Activated T-cell treated with anti-CD3 and anti-CD28 coated beads, Interleukin-2, amount 50 U/mL, for 24 hours (primary cell): Measurements from ENCODE around the gene LCORL.
"Not testable (repeated sequence)": the region's sequence is repeated elsewhere in the genome, so short reads cannot be mapped to it uniquely, and the experiment has no call there.

ENCODE experiments used
- DNase-seq: peaks from one replicate; pipeline ENCODE4 v3.0.0-alpha.2; 2020
- H3K27ac Mint-ChIP-seq: 2 replicates; pipeline ENCODE4 v1.8.0; 2020; ENCODE audit warnings: mild to moderate bottlenecking, mixed read lengths
- H3K27me3 Mint-ChIP-seq: 2 replicates; pipeline ENCODE4 v1.8.0; 2020; ENCODE audit warnings: mixed read lengths
- H3K36me3 Mint-ChIP-seq: 2 replicates; pipeline ENCODE4 v1.8.0; 2020; ENCODE audit warnings: low read depth, mixed read lengths
- H3K4me1 Mint-ChIP-seq: 2 replicates; pipeline ENCODE4 v1.8.0; 2020; ENCODE audit warnings: low read depth, mixed read lengths
- H3K4me3 Mint-ChIP-seq: 2 replicates; pipeline ENCODE4 v1.8.0; 2020; ENCODE audit warnings: mild to moderate bottlenecking, moderate library complexity, mixed read lengths
- H3K9me3 Mint-ChIP-seq: 2 replicates; pipeline ENCODE4 v1.8.0; 2020; ENCODE audit warnings: mixed read lengths

The LCORL gene

GRCh38 chr4:17875402-17876070, 146.0 kb downstream of the LCORL start:
- Mint-ChIP-seq H3K27ac (no peak overlapping the region), H3K9me3 (peaks cover 9% of the 10 kb centered on the region), H3K4me3 (no peak overlapping the region), H3K36me3 (peaks cover 7% of the 10 kb centered on the region), H3K27me3 (no peaks in the 10 kb centered on the region), H3K4me1 (peaks cover 5% of the 10 kb centered on the region)
- no peak for DNase-seq

GRCh38 chr4:17869327-17869726, 152.2 kb downstream of the LCORL start:
- Mint-ChIP-seq H3K36me3 (peaks cover 4% of the 10 kb centered on the region), H3K9me3 (no peaks in the 10 kb centered on the region), H3K27me3 (no peaks in the 10 kb centered on the region), H3K4me1 (no peaks in the 10 kb centered on the region), H3K4me3 (no peak overlapping the region), H3K27ac (no peak overlapping the region)
- DNase-seq, result no peak

GRCh38 chr4:17867276-17867675, 154.3 kb downstream of the LCORL start:
- DNase-seq, result no peak
- Mint-ChIP-seq H3K4me1 (no peaks in the 10 kb centered on the region), H3K27ac (no peak overlapping the region), H3K27me3 (no peaks in the 10 kb centered on the region), H3K36me3 (peaks cover 20% of the 10 kb centered on the region), H3K4me3 (no peak overlapping the region), H3K9me3 (peaks cover 12% of the 10 kb centered on the region)

- Mint-ChIP-seq H3K27me3 (no peaks in the 10 kb centered on the region), H3K9me3 (peaks cover 16% of the 10 kb centered on the region), H3K36me3 (peaks cover 24% of the 10 kb centered on the region), H3K4me3 (no peak overlapping the region), H3K27ac (no peak overlapping the region), H3K4me1 (no peaks in the 10 kb centered on the region)
- no peak for DNase-seq
Measured at GRCh38 chr4:17866810-17867209, 154.7 kb downstream of the LCORL start.

- DNase-seq, result no peak
- Mint-ChIP-seq H3K27me3 (no peaks in the 10 kb centered on the region), H3K9me3 (peaks cover 20% of the 10 kb centered on the region), H3K36me3 (peaks cover 28% of the 10 kb centered on the region), H3K27ac (no peak overlapping the region), H3K4me1 (no peaks in the 10 kb centered on the region), H3K4me3 (no peak overlapping the region)
Measured at GRCh38 chr4:17865866-17866363, 155.6 kb downstream of the LCORL start.

- not testable (repeated sequence) for H3K27me3 Mint-ChIP-seq, H3K27ac Mint-ChIP-seq, H3K4me3 Mint-ChIP-seq, DNase-seq, H3K4me1 Mint-ChIP-seq
- peaks cover 26% of the 10 kb centered on the region for H3K9me3 Mint-ChIP-seq
- peaks cover 31% of the 10 kb centered on the region for H3K36me3 Mint-ChIP-seq
Measured at GRCh38 chr4:17861906-17862305, 159.6 kb downstream of the LCORL start.

- H3K27me3 Mint-ChIP-seq, result no peaks in the 10 kb centered on the region
- no peak for DNase-seq
- H3K9me3 Mint-ChIP-seq, result peaks cover 26% of the 10 kb centered on the region
- H3K4me1 Mint-ChIP-seq, result no peaks in the 10 kb centered on the region
- peaks cover 30% of the 10 kb centered on the region for H3K36me3 Mint-ChIP-seq
- no peak overlapping the region for H3K4me3 Mint-ChIP-seq
- H3K27ac Mint-ChIP-seq, result no peak overlapping the region
Measured at GRCh38 chr4:17859793-17860406, 161.7 kb downstream of the LCORL start.

- Mint-ChIP-seq H3K27ac (no peak overlapping the region), H3K4me1 (no peaks in the 10 kb centered on the region), H3K9me3 (peaks cover 3% of the 10 kb centered on the region), H3K27me3 (no peaks in the 10 kb centered on the region), H3K4me3 (no peak overlapping the region), H3K36me3 (peaks cover 4% of the 10 kb centered on the region)
- DNase-seq, result no peak
Measured at GRCh38 chr4:17854036-17854435, 167.5 kb downstream of the LCORL start.

- no peak for DNase-seq
- no peak overlapping the region for H3K4me3 Mint-ChIP-seq
- no peak overlapping the region for H3K27ac Mint-ChIP-seq
- H3K4me1 Mint-ChIP-seq, result no peaks in the 10 kb centered on the region
- no peaks in the 10 kb centered on the region for H3K9me3 Mint-ChIP-seq
- peaks cover 8% of the 10 kb centered on the region for H3K36me3 Mint-ChIP-seq
- H3K27me3 Mint-ChIP-seq, result no peaks in the 10 kb centered on the region
Measured at GRCh38 chr4:17851959-17852358, 169.6 kb downstream of the LCORL start.

GRCh38 chr4:17850295-17850694, 171.3 kb downstream of the LCORL start:
- not testable (repeated sequence) for H3K4me3 Mint-ChIP-seq, H3K27me3 Mint-ChIP-seq, DNase-seq, H3K9me3 Mint-ChIP-seq, H3K4me1 Mint-ChIP-seq, H3K27ac Mint-ChIP-seq
- peaks cover 22% of the 10 kb centered on the region for H3K36me3 Mint-ChIP-seq

GRCh38 chr4:17846266-17846665, 175.3 kb downstream of the LCORL start:
- Mint-ChIP-seq H3K4me3 (no peak overlapping the region), H3K36me3 (peaks cover 61% of the 10 kb centered on the region)

GRCh38 chr4:17823871-17824669, 197.5 kb downstream of the LCORL start:
- Mint-ChIP-seq H3K27ac (no peak overlapping the region), H3K9me3 (no peaks in the 10 kb centered on the region), H3K4me3 (no peak overlapping the region), H3K4me1 (peaks cover 1% of the 10 kb centered on the region), H3K36me3 (peaks cover 80% of the 10 kb centered on the region), H3K27me3 (no peaks in the 10 kb centered on the region)
- no peak for DNase-seq

More at GRCh38 chr4:17846266-17846665, 175.3 kb downstream of the LCORL start:
- H3K27me3 Mint-ChIP-seq, result no peaks in the 10 kb centered on the region
- no peak for DNase-seq
- H3K4me1 Mint-ChIP-seq, result no peaks in the 10 kb centered on the region
- H3K9me3 Mint-ChIP-seq, result no peaks in the 10 kb centered on the region
- H3K27ac Mint-ChIP-seq, result no peak overlapping the region

- Mint-ChIP-seq H3K9me3 (no peaks in the 10 kb centered on the region), H3K27ac (no peak overlapping the region), H3K27me3 (no peaks in the 10 kb centered on the region), H3K4me1 (peaks cover 12% of the 10 kb centered on the region), H3K36me3 (peaks cover 85% of the 10 kb centered on the region), H3K4me3 (no peak overlapping the region)
- DNase-seq, result no peak
Measured at GRCh38 chr4:17817027-17817426, 204.5 kb downstream of the LCORL start.

GRCh38 chr4:17816142-17816541, 205.4 kb downstream of the LCORL start:
- Mint-ChIP-seq H3K27ac (no peak overlapping the region), H3K4me3 (no peak overlapping the region), H3K36me3 (peaks cover 88% of the 10 kb centered on the region)

GRCh38 chr4:17814140-17814539, 207.4 kb downstream of the LCORL start:
- Mint-ChIP-seq H3K27me3 (no peaks in the 10 kb centered on the region), H3K27ac (no peak overlapping the region), H3K4me3 (no peak overlapping the region), H3K4me1 (peaks cover 15% of the 10 kb centered on the region), H3K9me3 (no peaks in the 10 kb centered on the region), H3K36me3 (peaks cover 89% of the 10 kb centered on the region)
- no peak for DNase-seq

More at GRCh38 chr4:17816142-17816541, 205.4 kb downstream of the LCORL start:
- Mint-ChIP-seq H3K4me1 (peaks cover 15% of the 10 kb centered on the region), H3K9me3 (no peaks in the 10 kb centered on the region), H3K27me3 (no peaks in the 10 kb centered on the region)
- DNase-seq, result no peak
